GM08714 (cell line): Measurements from ENCODE around the gene OLFML2B.

ENCODE experiments used
- H3K4me3 ChIP-seq: fragments of 200-500 bp; sonication (Bioruptor generic); 2 replicates; pipeline ENCODE4 v1.5.1; 2014; ENCODE audit warnings: mild to moderate bottlenecking, low read length, inconsistent platforms
- ZNF274 ChIP-seq: IDR thresholded peaks from 2 replicates; pipeline ENCODE4 v1.6.1; 2012; ENCODE audit warnings: mild to moderate bottlenecking, low read depth, low read length

Gene OLFML2B

DNA sequence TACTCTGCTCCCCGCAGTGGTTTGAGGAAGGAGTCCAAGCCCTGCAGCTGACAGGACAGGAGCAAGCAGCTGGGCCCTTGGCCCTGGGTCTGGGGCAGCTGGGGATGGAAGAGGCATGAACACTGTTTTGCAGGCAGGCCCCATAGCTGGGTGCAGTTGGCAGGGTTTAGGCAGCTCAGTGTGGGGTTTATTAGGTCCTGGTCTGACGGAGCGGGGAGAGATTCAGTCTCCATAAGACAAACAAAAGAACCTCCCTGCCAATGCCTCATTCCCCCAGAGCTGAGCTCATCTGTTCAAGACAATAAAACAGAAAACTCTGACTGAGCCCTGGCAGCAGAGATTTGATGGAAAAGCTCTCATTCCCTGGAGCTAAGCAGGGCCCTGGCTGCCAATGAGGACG, 37.3 kb downstream of the OLFML2B start:
- no peak for TF ChIP-seq ZNF274
- no peak overlapping the region for H3K4me3 ChIP-seq

DNA sequence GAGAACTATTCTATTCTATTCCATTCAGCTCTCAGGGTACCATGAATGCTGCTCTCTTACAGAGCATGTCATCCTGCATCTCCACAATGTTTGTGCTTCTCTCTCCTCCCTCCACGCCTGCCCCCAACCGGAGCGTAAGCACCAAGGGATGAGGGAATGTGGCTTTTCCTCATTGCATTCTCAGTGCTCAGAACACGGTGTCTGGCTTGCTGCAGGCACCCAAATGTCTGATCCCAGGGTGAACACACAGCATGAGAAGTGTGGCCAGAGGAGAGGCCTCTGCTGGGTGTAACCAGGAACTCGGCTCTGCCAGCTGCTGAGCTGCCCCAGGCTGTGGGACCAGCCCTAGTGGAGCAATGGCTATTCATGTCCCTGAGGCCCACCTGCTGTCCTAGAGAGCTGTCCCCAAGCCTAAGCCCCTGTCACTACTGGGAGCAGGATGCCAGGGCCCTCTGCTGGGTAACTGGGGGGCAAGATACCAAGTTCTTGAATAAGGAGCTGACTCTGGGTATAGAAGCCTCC, 38.3 kb downstream of the OLFML2B start:
- no peak overlapping the region for H3K4me3 ChIP-seq
- no peak for TF ChIP-seq ZNF274

DNA sequence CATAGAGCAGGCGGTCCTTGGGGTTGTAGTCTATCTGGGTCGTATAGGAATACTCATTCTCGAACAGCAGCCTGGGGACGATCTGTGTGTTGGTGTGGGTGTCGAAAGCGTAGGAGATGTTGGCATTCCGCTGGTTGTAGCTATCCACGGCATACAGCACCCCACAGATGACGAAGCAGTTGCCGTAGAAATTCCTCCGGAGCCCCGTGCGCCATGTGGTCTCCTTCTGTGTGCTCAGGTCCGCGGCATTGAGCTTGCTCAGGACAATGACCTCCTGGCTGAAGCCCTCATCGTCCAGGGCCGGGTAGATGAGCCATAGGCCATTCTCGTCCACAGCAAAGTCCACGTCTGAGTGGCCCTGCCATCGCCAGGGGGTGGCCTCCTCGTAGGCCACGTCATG, 39.9 kb downstream of the OLFML2B start:
- no peak overlapping the region for H3K4me3 ChIP-seq
- TF ChIP-seq ZNF274, result no peak

DNA sequence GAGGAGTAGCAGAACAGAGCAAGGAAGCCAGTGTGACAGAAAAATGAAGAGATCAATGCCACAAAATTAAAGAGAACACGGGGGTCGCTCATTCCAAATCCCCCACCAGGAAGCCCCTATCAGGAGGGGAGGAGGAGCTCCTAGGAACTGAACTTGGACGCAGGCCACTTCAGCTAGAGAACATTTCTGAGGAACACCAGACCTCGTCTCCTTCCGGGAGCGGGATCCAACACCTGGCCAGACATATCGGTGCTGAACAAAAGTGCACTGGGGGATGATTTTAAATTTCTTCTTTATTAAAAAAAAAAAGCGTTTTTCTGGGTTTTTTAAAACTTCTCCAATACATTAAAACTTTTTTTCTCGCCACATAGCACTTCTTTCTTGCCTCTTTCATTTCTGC, 40.8 kb downstream of the OLFML2B start:
- no peak overlapping the region for H3K4me3 ChIP-seq
- TF ChIP-seq ZNF274, result no peak

DNA sequence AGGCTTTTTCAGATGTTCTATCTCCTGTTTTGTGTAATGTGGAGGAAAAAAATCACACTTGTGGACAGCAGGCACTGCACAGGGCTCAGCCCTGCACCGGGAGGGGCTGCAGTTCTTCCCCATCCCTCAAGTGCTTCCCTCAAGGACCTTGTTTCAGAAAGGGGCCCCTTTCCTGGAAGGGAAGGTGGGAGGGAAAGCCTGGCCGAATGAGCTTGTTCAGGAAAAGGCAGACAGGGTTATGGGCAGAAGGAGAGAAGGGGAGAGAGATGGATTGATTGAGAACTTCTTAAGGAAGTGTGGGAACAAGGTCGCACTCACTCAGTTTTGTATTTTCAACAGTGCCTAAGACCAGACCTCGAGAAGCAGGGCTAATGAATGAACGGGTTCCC, 41.2 kb downstream of the OLFML2B start:
- no peak overlapping the region for H3K4me3 ChIP-seq
- TF ChIP-seq ZNF274, result no peak

DNA sequence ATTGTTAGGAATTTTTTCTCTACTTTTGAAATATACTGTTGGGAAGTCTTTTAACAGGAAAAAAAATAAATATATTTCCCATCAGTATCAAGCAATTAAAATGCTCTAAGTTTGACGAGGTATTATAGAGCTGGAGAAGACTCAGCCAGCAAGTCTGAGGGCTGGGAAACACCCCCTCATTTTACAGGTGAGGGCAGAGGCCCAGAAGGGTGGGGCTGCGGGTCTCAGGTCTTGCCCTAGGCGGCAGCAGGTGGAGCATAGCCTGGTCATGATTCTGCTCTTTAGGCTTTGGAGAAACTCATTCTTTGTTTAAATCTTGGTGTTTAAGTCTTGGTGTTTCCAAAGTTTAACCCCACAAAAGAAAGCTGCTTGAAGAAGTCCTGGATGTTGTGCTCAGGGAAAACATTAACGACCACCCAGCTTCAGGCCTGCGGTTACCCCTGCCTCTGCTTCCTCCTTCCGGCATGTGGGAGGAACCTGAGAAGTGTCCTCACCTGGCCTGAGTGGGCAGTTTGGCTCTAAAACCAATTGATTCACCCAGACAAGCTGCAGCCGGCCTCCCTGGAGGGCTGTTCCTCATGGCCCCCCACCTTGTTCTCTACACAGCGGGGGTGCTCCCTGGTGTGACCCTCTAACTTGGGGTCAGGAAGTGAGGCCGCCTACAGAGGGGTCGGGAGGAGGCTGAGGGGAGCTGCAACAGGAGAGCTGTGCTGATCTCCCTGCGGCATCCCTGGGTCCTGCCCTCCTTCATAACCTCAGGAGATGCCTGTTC, 41.7 kb downstream of the OLFML2B start:
- H3K4me3 ChIP-seq, result no peak overlapping the region
- no peak for TF ChIP-seq ZNF274

DNA sequence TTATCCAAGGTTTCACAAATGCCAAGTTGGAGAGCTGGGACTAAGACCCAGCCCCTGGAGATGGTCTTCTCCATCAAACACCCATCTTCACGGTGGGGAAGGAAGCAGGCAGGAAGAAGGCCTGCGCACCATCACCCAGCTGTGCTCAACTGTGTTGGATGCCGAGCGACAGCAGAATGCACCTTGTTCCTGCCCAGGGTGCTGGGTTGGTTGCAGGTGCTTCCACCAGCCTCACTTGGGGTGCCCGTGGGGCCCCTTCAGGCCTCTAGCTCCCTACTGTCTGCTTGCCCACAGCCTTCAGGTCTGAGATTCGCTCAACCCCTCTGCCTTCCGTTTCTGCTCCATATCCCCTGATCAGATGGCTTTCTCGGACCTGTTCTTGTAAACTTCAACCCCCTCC, 42.5 kb downstream of the OLFML2B start:
- no peak for TF ChIP-seq ZNF274
- H3K4me3 ChIP-seq, result no peak overlapping the region

DNA sequence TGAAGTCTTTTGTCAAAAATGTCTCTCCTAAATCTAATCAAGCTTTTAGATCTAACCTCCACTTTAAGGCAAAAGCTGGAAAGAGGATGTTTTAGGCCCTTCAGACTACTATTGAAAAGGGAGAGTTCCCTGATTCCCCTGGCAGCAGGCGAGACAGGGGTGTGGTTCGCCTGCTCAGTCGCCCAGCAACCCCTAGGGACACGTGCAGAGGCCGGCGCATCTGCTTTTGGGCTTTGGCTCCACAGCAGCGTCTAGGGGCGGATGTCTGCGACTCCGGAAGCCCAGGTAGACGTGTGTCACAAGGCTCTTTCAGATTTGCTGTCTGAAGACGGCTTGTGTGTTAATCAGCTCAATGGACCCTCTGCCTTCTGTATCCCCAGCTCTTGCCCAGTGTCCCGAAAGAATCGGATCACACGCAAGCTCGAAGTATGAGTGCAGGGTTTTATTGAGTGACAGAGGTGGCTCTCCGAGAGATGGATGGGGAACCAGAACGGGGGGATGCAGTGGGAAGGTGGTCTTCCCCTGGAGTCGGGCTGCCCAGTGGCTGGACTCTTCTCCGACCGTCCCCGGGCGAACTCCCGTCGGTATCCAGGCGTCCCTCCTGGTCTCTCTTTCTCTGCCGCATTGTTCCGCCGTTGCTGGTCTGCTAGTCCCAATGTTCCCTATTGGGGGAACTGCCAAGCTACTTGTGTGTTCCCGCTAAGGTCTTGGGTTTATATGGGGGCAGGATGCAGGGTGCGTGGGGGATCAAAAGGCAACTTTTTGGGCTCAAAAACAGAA, 45.5 kb downstream of the OLFML2B start:
- TF ChIP-seq ZNF274, result no peak
- H3K4me3 ChIP-seq, result no peak overlapping the region

DNA sequence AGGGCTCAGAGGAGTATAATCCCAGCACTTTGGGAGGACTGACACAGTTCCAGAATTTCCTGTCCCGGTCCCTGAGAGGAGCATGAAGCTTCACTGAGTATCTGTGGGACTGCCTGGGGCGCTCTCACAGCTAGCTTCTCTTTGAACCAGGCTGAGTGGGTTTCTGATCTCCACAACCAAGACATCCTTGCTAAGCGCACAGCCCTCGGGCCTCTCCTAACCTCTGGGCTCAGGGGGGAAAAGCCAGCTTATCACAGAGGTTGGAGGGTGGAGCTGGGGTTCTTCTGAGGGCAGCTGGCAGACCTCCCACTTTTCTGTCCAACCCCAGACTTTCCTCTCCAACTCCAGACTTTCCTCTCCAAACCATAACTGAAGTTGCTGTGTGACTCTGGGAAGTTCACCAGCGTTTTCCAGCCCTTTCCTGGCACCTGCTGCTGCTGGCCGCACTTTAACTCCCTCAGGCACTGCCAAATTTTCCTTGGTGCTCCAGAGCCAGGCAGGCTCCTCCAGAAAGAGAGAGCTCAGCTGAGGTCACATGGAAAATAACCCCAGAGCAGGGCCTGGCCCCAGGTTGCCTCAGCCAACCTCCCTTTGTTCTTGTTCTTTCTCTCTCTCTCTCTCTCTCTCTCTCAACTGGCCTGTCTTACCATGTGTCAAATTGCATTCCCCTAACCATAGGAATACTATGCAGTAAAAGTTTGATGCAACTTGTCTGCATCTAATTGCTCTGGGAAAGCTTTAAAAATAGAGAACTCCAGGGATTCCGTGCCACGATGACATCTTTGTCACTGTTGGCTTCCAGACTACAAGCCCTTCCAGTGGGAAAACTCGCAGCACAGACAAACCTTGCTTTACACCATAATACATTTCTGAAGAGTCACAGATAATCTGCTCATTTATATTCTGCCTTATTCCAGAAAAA, 49.5 kb downstream of the OLFML2B start:
- no peak overlapping the region for H3K4me3 ChIP-seq

DNA sequence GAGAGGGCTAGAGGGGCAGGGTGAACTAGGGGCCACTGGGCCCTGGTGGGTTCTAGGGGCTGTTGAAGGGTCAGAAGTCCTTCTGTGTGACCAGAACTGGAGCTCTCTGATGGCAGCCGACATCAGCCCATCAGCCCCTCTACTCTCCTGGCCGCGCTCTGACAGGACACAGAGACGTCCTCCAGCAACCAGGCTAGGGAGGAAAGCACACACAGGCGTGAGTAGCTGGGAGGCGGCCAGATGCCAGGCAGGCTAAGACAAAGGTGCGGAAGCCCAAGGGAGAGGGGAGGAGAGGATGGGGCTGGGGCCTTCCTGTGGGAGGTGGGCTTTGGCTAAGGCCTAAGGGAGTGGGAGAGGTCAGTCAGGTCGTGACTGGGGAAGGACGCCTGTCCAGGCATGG, 50.8 kb downstream of the OLFML2B start:
- TF ChIP-seq ZNF274, result no peak
- H3K4me3 ChIP-seq, result no peak overlapping the region

More for the DNA sequence above, 49.5 kb downstream of the OLFML2B start:
- no peak for TF ChIP-seq ZNF274

DNA sequence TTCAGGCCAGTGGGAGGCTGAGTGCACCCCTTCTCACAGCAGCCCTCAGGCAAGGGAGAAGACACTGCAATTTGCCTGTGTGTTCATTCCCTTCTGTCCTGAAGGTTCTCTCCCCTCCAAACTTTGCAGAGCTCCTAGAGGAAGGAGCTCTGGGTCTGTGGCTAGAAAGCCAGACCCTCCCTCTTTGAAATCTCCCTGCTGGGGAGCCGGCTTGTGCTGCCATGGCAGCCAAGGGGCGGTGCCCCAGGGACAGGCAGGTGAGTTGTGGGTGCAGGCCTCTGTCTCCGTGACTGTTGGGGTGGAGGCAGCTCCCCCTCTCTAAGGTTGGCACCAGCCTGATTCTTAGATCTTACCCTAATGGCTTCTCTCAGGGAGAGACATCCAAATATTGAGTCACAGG, 53.0 kb downstream of the OLFML2B start:
- TF ChIP-seq ZNF274, result no peak
- no peak overlapping the region for H3K4me3 ChIP-seq

DNA sequence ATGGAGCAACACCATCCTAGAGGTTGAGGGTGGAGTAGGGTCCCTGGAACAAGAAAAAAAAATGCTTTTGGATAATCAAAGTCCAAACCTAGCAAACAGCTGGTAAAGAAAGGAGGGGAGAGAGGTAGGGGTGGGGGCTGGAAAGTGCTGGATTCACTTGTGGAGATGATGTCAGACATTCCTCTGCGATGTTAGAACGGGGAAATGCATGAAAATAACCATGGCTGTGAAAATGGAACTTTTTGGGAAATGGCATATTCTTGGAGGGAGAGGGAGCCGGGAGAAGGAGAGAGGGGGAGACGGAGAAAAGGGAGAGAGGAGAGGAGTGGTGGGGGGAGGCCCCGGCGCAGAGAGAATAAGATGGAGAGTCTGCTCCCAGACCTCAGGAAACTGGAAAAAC, 53.6 kb downstream of the OLFML2B start:
- no peak overlapping the region for H3K4me3 ChIP-seq
- TF ChIP-seq ZNF274, result no peak

DNA sequence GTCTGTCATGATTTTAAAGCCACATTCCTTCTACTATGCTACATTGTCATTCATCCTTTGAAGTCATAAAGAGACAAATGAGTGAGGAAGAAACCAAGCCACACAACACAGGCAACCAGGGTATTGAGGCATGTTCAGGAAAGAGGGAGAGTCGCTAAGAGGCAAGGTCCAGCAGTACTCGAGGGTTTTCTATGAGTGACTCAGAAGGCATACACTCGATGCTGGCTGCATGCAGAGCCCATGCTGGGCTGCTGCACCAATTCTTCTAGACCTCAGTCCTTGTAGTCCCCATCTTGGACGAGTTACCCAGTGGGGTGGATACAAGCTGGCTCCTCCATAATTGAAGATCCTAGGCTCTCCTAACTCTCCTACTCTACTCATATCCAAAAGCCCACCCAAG, 57.6 kb downstream of the OLFML2B start:
- TF ChIP-seq ZNF274, result no peak
- no peak overlapping the region for H3K4me3 ChIP-seq
